GM19438 (cell line): ENCODE results near the gene MTRF1.

Source experiments
- ATAC-seq: cut with Tn5 transposase; IDR thresholded peaks from one replicate; pipeline ENCODE4 v1.9.1; 2021; ENCODE audit warnings: low read depth; ENCODE audit not compliant: unreplicated experiment

MTRF1 gene

DNA sequence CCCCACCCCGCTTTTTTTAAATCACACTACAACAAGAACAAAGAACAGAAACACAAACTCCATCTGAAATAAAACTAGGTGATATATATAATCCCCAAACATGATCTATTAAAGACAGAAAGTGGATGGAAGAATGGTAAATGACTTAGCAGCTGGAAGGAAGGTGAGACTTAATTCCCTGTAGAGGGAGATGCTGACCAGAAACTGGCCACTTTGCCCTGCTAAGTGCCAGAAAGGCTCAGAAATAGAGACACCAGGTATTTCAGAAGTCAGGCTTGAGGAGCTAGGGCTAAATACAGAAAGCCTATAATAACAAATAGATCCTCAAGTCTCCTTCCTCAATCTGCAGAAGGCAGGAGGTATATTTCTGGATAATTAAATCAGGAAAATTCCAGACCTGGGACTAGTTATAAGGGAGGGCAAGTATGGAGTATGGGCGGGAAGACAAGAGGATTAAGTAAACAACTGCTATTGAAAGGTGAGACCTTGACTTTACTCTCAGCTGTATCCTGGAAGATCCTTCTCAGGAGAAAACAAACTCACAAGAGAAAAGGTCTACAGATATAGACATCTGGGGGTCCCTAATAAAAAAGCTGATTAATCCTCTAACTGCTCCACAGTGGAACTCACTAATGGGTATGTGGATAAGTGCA lies 32.2 kb downstream of the MTRF1 start:
- ATAC-seq, result no peak

DNA sequence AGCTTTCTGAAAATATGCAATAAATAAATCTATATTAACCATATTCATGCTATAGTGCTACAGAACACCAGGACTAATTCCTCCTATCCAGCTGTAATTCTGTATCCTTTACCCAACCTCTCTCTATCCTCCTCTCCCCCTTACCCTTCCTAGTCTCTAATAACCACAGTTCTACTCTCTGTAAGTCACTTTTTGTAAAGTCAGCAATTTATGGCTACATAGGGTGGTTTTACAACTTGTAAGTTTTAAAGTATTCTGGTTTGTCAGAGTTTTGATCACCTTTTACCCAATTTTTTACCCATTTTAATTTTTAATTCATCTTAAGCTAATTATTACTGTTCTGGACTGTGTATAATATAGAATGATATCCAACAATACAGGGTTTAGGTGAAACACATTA lies 34.0 kb downstream of the MTRF1 start:
- ATAC-seq, result no peak

DNA sequence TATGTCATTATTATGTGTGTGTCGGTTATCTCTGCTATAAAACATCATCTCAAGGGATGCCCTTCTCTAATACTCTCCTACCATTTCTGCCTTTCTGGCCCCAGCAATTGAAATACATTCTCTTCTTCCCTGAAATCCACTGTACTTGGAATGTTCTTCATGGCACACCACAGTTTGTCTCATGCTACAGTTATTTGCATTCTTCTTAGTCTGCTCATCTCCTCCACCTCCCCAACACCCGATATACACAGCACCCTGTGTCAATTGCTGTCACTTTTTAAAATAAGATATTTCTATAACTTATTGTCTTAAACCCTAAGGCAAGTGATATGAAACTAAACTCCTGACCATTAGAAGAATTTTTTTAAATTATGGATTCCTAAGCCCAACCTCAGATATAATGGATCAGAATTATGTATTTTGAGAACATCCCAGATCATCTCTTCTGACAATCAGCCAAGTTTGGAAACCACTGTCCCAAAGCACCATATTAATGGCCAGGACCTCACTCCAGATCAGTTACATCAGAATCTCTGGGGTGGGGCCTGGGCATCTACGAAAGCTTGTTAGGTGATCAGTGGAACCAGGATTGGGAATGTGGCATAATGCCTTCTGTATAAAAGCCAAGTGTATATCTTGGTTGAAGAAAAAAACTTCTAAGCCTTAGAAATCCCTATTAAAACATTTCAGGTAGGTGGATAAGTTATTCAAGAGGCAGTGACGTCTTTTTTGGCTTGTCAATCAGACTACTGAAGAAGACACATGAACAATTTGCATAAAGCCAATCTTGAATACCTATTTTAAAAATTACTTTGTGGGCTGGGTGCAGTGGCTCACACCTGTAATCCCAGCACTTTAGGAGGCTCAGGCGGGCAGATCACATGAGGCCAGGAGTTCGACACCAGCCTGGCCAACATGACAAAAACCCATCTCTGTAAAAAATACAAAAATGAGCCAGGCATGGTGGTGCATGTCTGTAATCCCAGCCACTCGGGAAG lies 39.0 kb downstream of the MTRF1 start:
- ATAC-seq, result no peak

DNA sequence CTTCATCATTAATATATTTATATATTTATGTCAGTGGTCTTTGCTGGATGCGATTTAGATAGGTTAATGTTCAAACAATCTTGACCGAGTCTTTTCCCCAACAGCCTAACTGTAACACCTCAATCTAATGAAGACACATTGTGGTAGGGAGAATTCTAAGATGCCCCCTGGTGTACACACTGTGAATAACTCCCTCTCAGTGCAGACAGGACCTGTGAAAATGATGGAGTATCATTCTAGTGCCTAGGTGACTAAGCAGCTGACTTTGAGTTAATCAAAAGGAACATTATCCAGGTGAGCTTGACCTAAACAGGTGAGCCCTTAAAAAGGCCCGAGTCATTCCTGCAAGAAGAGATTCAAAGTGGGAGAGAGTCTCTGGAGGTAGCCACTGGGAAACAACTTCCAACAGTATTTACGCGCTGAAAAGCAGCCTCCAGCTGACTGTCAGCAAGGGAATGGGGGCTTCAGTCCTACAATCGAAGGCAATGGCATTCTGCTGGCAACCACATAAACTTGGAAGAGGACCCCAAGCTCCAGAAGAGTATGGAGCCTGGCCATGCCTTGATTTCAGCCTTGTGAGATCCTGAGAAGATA lies 41.0 kb downstream of the MTRF1 start:
- no peak for ATAC-seq

DNA sequence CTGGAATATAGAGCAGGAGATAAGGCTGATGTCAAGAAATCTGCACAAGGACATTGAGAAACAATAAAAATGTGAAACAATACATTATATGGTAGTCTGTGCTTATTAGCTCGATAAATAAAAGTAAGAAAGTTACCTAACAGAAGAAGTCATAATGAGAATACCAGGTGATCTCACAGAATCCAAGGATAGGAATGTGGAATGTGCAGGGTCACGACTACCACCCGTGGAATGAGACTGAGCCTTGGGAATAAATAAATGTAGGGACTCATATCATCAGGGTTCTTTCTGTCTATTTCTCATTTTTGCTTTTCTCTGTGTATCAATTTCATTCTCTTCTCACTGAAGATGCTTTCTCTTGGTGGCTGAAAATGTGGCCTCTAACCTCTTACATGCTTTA lies 43.0 kb downstream of the MTRF1 start:
- no peak for ATAC-seq

DNA sequence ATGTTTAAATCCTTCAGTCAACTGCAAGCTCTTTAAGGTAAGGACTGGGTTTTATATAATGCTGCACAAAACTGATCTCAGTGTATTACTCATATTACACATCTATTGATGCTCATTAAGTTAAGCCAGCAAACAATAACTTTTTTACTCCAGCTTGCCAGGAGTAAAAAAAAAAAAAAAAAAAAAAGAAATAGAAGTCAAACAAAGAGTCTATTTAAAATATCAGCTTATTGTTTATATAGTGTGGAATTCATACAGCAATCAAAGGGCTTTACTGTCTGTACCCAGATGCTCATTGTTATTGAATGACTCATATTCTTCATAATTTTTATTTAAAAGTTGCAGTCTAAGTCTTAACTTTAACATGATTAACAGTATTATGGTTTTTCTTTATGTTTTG lies 47.2 kb downstream of the MTRF1 start:
- no peak for ATAC-seq

DNA sequence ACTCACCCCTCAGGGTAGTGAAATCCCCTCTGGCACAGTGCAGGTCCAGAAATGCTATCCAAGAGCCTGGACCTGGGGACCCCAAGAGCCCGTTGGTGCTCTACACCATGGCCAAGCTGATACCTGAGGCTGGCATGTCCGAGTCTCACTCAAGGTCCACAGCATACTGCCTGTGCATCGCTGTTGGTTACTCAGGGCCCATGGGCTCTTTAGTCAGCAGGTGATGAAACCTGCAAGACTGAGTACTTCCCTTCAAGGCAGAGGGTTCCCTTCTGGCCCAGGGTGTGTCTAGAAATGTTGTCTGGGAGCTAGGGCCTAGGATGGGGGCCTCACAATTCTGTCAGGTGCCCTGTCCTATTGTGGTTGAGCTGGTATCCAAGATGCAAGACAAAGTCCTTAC lies 49.5 kb downstream of the MTRF1 start:
- no peak for ATAC-seq

DNA sequence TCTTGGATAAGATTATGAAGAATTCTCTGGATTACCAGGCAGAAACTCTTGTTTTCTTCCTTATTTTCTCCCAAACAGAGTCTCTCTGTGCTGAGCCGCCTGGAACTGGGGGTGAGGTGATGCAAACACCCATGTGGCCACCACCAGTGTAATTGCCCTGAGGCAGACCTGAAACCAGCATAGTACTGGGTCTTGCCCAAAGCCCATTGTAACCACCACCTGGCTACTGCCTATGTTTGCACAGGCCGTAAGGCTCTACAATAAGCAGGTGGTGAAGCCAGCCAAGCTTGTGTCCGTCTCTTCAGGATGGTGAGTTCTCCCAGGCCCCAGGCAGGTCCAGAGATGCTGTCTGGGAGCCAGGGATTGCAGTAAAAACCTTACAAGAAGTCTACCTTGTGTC lies 50.1 kb downstream of the MTRF1 start:
- ATAC-seq, result no peak

DNA sequence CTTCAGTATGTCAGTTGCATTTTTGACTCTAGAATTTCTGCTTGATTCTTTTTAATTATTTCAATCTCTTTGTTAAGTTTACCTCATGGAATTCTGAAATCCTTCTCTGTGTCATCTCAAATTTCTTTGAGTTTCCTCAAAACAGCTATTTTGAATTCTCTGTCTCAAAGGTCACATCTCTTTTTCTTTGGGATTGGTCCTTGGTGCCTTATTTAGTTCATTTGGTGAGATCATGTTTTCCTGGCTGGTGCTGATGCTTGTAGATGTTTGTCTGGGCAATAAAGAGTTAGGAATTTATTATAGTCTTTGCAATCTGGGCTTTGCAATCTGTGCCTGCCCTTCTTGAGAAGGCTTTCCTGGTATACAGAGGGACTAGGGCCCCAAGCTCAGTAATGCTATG lies 50.5 kb downstream of the MTRF1 start:
- ATAC-seq, result no peak

DNA sequence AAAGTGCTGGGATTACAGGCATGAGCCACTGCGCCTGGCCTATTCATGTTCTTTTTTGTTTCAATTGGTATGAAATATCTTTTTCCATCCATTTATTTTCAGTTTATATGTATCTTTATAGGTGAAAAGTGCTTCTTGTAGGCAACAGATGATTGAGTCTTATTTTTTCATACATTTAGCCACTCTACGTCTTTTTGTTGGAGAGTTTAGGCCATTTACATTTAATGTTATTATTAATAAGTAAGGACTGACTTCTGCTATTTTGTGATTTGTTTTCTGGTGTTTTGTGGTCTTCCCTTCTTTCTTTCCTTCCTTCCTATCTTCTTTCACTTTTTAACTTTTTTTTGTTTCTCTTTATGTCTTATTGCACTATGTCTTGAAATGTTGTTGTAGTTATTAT lies 52.3 kb downstream of the MTRF1 start:
- ATAC-seq, result no peak

DNA sequence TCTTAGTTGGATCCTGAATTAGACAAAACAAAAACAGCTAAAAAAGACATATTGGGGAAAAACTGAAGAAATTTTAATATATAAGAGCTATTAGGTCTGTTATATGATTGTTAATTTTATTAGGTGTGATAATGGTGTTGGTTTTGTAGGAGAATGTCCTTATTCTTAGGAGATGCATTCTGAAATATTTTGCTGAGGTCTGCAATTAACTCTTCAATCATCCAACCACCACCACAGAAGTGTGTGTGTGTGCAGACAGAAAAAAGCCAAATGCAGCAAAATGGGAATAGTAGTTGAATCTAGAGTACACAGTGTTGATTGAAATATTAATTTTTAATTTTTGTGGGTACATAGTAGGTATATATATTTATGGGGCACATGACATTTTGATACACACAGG lies 56.9 kb downstream of the MTRF1 start:
- ATAC-seq, result no peak

DNA sequence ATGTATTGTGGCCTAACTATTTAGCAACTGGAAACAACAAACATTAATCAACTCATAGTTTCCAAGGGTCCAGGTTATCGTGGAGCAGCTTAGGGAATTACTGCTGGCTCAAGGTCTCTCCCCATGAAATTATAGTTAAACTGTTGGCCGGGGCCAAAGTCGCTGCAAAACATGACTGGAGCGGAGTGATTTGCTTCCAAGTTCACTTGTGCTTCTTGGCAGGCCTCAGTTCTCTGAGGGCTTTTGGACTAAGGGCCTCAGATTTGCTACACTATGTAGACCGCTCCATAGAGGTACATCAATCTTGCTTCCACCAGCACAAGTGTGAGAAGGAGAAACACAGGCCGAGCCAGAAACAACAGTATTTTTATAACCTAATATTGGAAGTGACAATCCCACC lies 59.6 kb downstream of the MTRF1 start:
- ATAC-seq, result no peak

DNA sequence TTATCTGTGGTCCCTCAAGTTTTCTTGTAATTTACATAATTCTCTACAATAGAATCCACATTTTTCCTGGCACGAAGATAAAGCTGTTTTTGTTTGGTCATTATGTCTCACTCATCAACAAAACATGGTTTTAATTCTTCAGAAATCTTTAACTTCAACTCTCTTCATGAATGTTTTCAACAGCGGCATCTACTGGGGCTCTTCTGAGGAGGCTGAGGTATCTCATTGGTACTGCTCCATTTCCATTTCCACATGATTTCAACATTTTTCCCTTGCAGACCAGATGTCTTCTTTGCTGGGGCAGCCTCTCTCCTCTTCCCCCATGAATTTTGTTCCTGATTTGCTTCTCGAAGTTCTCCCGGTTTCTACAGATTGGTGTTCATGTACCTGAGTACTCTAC lies 63.2 kb downstream of the MTRF1 start:
- ATAC-seq, result no peak

DNA sequence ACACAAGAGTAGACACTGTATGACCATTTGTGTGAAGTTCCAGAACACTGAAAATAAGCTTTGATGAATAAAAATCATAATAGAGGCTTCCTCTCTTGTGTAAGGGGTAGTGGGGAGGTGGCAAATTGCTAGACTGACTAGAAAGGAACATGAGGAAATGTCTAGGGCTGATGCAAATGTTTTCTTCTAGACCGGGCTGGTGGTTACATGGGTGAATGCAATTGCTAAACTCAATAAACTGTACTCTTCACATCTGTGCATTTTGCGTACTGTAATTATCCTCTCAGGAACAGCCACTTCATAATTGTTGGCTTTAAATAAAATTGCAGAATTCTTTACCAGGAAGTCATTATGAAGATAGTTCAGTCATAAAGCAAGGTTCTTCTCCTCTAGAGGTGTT lies 63.9 kb downstream of the MTRF1 start:
- ATAC-seq, result peak; percentile 58

DNA sequence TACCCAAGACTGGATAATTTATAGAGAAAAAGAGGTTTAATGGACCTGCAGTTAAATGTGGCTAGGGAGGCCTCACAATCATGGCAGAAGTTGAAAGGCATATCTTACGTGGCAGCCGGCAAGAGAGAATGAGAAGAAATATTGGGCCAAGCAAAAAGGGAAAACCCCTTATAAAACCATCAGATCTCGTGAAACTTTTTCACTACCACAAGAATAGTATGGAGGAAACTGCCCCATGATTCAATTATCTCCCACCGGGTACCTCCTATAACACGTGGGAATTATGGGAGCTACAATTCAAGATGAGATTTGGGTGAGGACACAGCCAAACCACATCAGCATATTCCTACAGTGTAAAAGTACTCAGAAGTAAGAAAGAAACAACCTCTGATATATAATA lies 64.3 kb downstream of the MTRF1 start:
- ATAC-seq, result no peak

DNA sequence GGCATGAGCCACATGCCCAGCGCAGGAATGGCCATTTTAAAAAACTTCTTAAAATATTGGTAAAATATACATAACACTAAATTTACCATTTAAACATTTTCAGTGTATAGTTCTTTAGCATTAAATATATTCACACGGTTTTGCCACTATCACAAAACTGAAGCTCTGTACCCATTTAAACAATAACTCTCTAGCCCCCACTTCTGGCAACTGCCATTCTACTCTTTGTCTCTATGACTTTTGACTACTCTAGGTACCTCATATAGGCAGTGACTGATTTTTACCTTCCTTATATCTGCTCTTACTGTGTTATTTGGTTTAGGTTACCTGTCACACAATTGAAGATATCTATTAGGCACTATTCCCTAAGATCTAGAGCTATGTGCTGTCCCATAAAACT lies 66.8 kb downstream of the MTRF1 start:
- no peak for ATAC-seq

DNA sequence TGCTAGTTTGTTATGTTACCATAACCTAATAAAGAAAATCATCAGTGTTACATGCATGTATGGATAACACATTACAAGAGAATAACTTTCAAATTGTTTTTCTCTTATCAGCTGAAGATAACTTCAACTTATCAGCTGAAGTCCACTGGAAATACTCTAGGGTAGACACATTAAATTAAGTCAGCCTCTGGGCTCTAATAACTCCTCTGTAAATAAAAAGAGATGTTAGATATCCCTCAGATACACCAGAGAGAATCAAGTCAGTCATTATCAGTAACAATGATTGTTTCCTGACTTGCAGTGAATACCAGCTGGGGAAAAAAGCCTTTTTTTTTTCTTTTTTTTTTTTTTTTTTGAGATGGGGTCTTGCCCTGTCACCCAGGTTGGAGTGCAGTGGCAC lies 67.4 kb downstream of the MTRF1 start:
- ATAC-seq, result no peak

DNA sequence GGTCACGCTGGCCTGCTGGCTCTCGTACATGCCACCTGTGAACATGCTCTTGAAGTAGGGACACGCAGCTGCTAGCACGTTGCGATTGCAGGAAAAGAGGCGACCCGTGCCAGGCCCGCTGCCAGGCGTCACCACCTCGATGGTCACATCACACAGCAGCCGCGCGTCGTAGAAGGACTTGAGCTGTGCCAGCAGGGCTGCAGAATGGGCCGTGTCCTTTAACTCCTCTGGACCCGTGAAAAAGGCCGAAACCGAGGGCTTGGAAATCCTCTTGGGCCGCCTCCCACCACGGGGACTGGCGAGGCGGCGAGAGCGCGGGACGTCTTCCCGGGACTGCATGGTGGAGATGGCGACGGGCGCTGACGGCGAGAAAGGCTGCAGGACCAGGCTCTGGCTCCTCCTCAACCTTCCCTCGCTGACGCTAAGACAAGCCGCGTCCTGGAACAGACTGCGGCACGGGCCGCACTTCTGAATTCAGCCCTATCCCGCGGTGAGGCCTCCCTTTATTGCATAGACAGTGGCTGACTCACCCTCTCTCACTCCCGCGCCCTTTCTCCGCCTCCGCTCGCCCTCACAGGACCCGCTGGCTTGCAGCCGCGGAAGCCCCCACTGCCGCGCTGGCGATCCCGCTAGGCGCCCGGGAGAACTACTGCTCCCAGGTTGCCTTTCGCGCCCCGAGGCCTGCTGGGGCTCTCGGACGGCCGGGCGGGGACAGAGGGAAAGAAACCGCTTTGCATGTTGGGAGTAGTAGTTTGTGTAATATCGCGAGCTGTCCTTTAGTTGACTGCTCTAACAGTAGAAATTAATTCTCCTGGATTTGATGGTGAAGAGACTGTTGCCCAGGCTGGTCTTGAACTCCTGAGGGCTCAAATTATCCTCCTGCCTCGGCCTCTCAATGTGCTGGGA lies 69.2 kb downstream of the MTRF1 start, which contains the start of gene KBTBD7:
TSS of gene KBTBD7 (minus strand) at position 651 of the 906 bp plus-strand sequence. CDS start at position 339, 312 bp downstream.
- ATAC-seq, result peak; percentile 95

DNA sequence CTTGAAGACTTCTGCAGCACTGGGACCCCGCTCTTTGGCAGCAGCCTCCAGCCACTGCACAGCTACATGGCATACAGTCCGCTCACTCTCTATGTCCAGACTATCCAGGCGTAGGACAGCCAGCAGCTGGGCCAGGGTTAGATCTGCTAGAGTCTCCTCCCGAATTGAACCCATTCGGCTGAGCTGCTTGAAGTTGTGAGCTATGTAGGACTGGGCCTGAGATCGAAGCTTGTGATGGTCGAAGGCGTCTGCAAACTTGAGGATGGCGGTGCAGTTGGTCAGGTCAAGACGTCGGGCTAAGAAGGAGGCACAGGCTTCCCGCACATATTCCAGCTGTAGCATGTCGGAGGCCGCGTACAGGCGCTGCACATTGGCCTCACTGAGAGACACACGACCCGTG lies 69.9 kb downstream of the MTRF1 start:
- ATAC-seq, result no peak

DNA sequence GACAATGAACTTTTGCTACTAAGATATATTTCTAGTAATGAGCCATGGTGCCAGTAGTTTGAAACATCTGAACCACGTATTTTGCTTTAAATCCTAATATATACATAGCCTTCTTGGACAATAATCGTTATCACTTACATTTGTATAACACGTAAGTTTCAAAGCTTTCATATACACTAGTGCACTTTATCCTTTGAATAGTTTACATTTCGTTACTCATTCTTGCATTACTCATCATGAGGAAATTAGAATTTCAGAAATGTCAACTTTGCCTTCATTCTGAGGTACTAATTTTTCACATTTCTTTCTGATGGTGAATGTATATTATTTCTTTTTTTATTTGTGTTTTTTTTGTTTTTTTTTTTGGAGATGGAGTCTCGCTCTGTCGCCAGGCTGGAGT lies 74.8 kb downstream of the MTRF1 start:
- no peak for ATAC-seq
